HUDEP-2 (cell line): ENCODE results near the gene CHD6.
"Not testable (repeated sequence)": the region's sequence is repeated elsewhere in the genome, so short reads cannot be mapped to it uniquely, and the experiment has no call there.

Experiments used
- DNase-seq, 76 experiments: peaks; one replicate each; lab custom pipeline; 2025; ENCODE audit not compliant: unreplicated experiment in 76 of 76; lab: John Stamatoyannopoulos, UW

Gene CHD6

DNA sequence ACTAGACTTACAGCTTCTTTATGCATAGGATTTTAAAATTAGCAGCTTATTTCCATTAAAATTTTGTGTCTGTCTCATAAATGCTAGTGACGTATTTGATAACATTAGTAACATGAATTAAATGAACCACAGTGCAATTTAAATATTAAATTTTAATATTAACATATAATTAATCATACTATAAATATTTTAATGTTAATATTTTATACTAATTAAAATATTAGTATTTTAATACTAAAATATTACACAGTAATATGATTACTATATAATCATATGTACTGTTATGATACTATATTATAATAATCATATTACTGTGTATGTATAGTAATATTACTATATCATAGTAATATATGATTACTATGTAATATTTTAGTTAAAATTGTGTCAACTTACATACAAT lies 73.7 kb downstream of the CHD6 start:
- no peak for DNase-seq

DNA sequence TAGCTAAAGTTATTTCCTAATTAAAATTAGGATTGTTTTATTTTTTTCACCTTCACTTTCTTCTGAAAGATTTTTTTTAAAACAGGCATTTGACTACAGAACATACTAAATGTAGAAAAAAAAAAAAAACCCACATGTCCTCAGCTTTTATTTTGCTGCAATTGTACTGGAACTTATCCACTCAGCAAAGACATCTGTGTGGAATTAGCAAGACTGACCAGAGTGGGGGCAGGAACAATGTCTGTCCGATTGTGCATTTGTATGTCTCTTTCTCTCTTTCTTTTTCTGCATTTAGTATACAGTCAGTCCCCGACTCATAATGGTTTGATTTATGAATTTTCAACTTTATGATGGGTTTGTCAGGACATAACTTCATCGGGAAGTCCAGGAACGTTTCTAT lies 77.3 kb downstream of the CHD6 start:
- DNase-seq = no peak

- DNase-seq = no peak
Observed at GRCh38 chr20:41540459-41540858, 77.7 kb downstream of the CHD6 start.

DNA sequence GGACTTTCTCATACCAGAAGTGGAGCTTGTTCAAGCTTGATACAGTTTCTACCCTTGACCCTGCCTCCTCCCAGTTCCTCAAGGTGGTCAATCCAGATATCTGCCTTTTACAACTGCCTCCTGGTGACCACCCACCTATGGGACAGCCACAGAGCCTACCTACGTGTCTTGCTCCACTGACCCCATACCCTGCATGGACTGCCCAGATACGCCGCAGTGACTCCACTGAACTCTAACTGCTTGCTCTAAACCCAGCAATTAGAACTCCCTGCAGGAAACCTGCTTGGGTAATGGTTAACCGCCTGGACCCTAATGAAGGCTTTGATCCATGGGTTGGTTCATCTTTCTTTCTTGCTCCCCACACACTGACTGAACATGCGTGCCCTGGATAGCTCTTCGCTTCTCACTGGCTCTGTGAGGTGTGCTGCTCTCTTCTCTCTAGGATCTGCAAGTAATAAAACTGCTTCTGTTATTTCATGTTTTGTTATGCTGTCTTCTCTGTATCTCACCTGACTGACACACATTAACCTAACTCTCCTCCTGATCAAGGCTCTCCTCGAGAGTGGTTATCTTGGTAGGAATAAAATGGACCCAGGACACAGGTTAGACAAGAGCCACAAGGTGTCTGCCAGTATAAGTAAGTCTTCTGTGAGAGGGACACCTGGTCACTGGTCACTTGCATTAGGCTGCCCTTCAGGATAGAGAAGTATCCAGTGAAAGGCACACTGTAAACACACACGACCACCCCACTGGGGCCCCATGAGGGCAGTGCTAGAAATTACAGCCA lies 79.2 kb downstream of the CHD6 start:
- no peak for DNase-seq

DNA sequence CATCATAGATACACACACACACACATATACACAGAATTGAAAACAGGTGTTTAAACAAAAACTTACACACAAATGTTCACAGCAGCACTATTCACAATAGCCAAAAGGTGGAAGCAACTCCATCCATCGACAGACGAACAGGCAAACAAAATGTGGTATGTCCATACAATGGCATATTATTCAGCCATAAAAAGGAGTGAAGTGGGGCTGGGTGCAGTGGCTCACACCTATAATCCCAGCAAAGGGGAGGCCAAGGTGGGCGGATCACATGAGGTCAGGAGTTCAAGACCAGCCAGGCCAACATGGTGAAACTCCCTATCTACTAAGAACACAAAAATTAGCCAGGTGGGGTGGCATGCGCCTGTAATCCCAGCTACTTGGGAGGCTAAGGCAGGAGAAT lies 80.3 kb downstream of the CHD6 start:
- no peak for DNase-seq

- not testable (repeated sequence) for DNase-seq
Observed at GRCh38 chr20:41535551-41535950, 82.6 kb downstream of the CHD6 start.

GRCh38 chr20:41534842-41535241 lies 83.3 kb downstream of the CHD6 start:
- peak in 1 of 76 experiments; percentile 2 for DNase-seq

- DNase-seq = no peak
Observed at GRCh38 chr20:41534170-41534569, 84.0 kb downstream of the CHD6 start.

GRCh38 chr20:41533537-41534136 lies 84.5 kb downstream of the CHD6 start:
- DNase-seq = no peak

GRCh38 chr20:41532935-41533334 lies 85.2 kb downstream of the CHD6 start:
- no peak for DNase-seq

DNA sequence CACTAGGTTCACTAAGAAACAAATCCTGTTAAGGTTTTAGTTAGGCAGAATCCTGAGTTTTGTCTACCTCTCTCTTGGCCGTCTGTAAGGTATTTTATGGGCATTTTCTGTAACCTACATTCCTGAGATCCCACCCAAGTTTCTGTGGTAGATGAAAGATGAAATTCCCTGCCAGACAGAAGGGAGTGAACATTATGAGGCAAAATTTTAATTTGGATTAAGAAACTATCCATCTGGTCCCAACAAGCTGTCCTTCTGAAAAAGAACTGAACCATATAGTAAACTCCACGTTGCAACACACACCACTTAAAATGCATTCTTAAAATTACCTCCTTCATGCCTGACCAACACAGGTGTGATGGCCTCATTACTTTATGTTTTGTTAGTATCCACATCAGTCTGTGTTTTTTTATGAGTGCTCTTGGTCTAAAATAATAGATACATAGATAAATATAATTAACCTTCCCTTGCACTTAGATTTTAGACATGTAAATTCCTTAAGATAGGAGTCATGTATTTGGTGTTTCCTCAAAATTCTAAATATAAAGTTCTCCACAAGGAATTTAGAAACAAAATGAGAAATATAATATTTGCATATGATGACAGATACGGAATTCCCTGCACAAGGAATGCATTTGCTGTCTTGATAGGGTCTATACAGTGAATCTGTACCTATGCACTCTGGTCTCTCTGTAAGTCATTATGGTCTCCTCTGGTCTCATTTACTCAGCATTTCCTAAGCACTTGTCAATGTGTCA lies 86.5 kb downstream of the CHD6 start:
- DNase-seq = no peak

GRCh38 chr20:41530923-41531322 lies 87.3 kb downstream of the CHD6 start:
- no peak for DNase-seq

DNA sequence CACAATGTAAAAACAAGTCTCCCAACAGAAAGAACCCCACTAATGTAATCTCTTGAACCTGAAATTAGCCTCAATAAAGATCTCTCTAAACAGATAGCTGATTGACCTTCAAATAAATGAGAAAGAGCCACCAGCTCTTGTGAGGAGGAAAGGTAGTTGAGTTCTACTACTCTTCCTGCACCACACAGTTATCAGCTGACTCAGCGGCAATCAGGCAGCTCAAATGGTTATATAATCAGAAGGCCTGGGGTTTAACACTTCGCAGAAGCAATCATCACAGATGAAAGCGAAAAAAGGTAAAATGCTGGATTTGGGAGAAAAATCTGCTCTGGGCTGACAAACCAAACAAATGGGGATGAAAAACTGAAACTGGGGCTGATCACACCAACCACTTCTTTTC lies 91.8 kb downstream of the CHD6 start:
- no peak for DNase-seq

- DNase-seq = peak in 35 of 76 experiments; percentile 1 to 66 (median 30)
Observed at GRCh38 chr20:41524980-41525613, 93.1 kb downstream of the CHD6 start.

GRCh38 chr20:41523857-41524256 lies 94.3 kb downstream of the CHD6 start:
- no peak for DNase-seq

DNA sequence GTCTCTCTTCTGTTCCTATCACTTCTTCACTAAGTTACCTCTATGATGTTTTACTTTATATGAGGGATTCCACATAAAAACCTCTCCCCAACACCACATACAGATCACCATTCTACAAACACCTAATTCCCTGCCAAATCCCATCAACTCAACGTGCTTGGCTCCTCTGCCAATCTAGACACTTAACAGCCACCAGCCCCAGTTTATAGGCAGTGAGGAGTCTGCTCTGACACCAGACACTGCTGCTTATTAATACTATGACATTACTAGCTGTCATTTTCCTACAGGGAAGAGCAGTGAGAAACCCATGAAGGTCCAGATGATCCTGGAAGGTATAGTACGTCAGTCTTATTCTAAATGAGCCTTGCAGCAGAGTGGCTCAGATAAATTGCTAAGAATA lies 104.3 kb downstream of the CHD6 start:
- no peak for DNase-seq

- no peak for DNase-seq
Observed at GRCh38 chr20:41512624-41513023, 105.6 kb downstream of the CHD6 start.

DNA sequence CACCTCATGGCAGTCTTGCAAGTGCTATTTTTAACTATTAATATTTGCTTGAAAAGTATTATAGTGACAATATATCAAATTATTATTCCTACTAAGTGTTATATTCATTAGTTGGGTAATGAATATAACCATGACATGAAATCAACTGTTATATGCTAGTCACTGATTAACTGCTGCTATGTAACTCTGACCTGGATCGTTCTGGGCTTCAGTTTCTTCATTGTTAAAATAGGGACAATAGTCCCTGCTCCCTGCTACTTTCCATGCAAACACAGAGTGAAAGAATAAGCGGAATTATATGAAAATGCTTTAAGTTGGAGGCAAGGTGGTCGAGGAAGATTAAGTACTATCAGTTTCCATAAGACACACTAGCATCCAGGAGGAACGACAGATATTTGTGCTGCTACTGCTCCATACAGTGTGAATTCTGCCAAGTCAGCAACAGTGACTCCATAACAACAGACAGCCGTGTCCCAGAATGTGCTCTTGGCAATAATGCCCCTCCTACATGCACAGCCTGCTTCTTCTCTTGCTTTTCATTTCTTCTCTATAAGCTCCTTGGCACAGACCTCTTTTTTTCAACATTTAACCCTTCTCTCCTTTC lies 107.2 kb downstream of the CHD6 start:
- no peak for DNase-seq

GRCh38 chr20:41510224-41510623 lies 108.0 kb downstream of the CHD6 start:
- no peak for DNase-seq

DNA sequence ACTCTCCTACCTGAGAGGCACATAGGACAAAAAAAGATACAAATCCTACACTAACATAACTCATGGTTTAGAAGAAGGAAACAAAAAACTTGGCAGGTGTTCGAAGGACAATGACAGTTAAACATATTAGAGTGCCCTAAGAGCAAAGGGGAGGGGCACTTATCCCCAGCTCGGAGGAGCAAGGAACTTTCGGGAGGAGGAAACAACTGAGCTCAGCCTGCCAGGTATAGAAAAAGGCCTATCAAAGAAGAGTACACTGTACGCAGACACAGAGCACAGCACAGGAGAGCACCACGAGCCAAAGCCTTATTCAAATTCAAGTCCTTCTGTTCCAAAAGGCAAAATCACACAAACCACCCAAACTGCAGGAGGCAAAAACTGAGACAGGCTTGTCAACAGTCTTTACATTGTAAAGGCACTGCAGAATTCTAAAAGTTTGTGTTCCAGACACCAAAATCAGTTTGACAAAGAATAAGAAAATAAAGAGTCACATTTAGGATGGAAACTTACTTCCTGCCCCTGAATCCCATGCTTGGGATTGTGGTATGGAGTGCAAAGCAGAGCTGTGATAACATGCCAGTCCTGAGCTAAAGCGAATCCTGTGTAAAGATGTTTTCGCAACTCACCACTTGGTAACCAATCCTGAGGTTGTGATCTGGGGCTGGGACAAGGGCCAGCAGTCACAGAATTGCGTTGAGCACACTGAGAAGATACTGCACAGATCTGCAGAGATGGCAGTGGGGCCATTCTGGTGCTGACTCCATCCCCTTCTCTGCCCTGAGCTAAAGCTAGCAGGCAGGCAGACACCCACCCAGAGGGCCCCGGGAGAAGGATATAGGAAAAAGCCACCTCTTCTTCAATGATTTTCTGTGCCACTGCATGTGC lies 108.6 kb downstream of the CHD6 start:
- DNase-seq = no peak
